HL-60 (cell line): ENCODE data around the gene ZNF426.
"Not testable (repeated sequence)": the region's sequence is repeated elsewhere in the genome, so short reads cannot be mapped to it uniquely, and the experiment has no call there.

Experiments
- DNase-seq, 2 experiments: peaks; one replicate each; pipeline ENCODE4 v3.0.0-alpha.2; 2010 to 2020; ENCODE audit warnings: low read depth in 1 of 2, low spot score in 1 of 2
- H3K27ac ChIP-seq: fragments of 250-450 bp; sonication (Bioruptor Pico); replicated peaks from 2 replicates; pipeline ENCODE4 v1.5.1; 2020; ENCODE audit warnings: mild to moderate bottlenecking, moderate library complexity
- H3K27me3 ChIP-seq: fragments of 250-450 bp; sonication (Bioruptor Pico); 2 replicates; pipeline ENCODE4 v1.5.1; 2021; ENCODE audit warnings: mild to moderate bottlenecking, moderate library complexity; ENCODE audit not compliant: insufficient read depth, poor library complexity, severe bottlenecking
- H3K4me3 ChIP-seq: replicated peaks from 2 replicates; pipeline ENCODE4 v1.5.1; 2011; ENCODE audit warnings: mild to moderate bottlenecking, control low read depth, low read length; ENCODE audit not compliant: insufficient read depth
- GABPA ChIP-seq: IDR thresholded peaks from 2 replicates; pipeline ENCODE4 v1.6.1; 2012; ENCODE audit warnings: low read depth
- POLR2AphosphoS5 ChIP-seq: IDR thresholded peaks from 2 replicates; pipeline ENCODE4 v1.6.1; 2012; ENCODE audit warnings: low read depth
- SPI1 ChIP-seq: IDR thresholded peaks from 2 replicates; pipeline ENCODE4 v1.6.1; 2012; ENCODE audit warnings: low read depth, mild to moderate bottlenecking, borderline replicate concordance
- TF ChIP-seq, protein P1 (sequence below): IDR thresholded peaks from 2 replicates; pipeline ENCODE4 v1.6.1; 2012; ENCODE audit warnings: low read depth; ENCODE audit not compliant: insufficient replicate concordance
- TF ChIP-seq, protein P2 (sequence below): IDR thresholded peaks from one replicate; pipeline ENCODE4 v1.5.1; 2011; ENCODE audit warnings: low read length, control low read depth, inconsistent platforms; ENCODE audit not compliant: insufficient read depth

ZNF426 gene

DNA sequence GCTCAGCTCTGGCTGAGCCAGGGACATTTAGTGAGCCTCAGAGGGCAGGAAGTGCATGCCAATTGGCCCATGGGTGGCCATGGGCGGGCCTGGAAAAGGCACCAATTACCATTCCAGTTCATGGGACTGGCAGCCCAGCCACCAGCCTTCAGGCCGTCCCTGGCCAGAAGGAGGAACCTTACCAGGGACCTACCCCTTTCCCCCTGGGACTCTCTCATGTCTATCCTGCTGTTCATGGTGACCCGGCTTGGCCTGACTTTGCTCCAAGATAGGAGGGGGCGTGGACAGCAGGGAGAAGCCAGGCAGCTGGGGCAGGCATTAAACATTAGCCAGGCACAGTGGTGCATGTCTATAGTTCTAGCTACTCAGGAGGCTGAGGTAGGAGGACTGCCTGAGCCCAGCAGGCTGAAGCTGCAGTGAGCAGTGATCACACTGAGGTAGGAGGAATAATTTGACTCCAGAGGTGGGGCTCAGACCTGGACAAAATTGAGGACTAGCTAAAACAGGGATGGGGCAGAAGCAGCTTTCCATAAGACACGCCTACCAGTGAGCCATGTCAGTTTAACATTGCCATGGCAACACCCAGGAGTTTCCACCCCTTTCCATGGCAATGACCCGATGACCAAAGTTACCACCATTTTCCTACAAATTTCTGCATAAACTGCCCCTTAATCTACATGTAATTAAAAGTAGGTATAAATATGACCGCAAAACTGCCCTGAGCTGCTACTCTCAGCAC lies 14.3 kb upstream of the ZNF426 start:
- H3K4me3 ChIP-seq = no peak overlapping the region
- no peak overlapping the region for H3K27ac ChIP-seq
- TF ChIP-seq, protein P1, sequence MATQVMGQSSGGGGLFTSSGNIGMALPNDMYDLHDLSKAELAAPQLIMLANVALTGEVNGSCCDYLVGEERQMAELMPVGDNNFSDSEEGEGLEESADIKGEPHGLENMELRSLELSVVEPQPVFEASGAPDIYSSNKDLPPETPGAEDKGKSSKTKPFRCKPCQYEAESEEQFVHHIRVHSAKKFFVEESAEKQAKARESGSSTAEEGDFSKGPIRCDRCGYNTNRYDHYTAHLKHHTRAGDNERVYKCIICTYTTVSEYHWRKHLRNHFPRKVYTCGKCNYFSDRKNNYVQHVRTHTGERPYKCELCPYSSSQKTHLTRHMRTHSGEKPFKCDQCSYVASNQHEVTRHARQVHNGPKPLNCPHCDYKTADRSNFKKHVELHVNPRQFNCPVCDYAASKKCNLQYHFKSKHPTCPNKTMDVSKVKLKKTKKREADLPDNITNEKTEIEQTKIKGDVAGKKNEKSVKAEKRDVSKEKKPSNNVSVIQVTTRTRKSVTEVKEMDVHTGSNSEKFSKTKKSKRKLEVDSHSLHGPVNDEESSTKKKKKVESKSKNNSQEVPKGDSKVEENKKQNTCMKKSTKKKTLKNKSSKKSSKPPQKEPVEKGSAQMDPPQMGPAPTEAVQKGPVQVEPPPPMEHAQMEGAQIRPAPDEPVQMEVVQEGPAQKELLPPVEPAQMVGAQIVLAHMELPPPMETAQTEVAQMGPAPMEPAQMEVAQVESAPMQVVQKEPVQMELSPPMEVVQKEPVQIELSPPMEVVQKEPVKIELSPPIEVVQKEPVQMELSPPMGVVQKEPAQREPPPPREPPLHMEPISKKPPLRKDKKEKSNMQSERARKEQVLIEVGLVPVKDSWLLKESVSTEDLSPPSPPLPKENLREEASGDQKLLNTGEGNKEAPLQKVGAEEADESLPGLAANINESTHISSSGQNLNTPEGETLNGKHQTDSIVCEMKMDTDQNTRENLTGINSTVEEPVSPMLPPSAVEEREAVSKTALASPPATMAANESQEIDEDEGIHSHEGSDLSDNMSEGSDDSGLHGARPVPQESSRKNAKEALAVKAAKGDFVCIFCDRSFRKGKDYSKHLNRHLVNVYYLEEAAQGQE = no peak
- TF ChIP-seq GABPA = no peak
- TF ChIP-seq, protein P2, sequence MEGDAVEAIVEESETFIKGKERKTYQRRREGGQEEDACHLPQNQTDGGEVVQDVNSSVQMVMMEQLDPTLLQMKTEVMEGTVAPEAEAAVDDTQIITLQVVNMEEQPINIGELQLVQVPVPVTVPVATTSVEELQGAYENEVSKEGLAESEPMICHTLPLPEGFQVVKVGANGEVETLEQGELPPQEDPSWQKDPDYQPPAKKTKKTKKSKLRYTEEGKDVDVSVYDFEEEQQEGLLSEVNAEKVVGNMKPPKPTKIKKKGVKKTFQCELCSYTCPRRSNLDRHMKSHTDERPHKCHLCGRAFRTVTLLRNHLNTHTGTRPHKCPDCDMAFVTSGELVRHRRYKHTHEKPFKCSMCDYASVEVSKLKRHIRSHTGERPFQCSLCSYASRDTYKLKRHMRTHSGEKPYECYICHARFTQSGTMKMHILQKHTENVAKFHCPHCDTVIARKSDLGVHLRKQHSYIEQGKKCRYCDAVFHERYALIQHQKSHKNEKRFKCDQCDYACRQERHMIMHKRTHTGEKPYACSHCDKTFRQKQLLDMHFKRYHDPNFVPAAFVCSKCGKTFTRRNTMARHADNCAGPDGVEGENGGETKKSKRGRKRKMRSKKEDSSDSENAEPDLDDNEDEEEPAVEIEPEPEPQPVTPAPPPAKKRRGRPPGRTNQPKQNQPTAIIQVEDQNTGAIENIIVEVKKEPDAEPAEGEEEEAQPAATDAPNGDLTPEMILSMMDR = no peak
- no peak for TF ChIP-seq SPI1
- H3K27me3 ChIP-seq = no peaks in the 10 kb centered on the region
- no peak for DNase-seq

DNA sequence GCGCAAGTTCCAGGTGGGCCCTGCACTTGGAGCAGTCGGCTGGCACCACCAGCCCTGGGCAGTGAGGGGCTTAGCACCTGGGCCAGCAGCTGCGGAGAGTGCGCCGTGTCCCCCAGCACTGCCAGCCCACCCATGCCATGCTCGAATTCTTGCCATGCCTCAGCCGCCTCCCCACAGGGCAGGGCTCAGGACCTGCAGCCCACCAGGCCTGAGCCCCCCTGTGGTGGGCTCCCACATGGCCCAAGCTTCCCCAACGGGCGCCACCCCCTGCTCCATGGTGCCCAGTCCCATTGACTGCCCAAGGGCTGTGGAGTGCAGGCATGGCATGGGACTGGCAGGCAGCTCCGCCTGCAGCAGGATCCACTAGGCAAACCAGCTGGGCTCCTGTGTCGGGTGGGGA lies 9.4 kb upstream of the ZNF426 start:
- TF ChIP-seq GABPA (no peak), SPI1 (no peak), POLR2AphosphoS5 (no peak)
- TF ChIP-seq, protein P1 = no peak
- TF ChIP-seq, protein P2 = no peak
- no peaks in the 10 kb centered on the region for H3K27me3 ChIP-seq
- DNase-seq = no peak
- no peak overlapping the region for H3K27ac ChIP-seq
- no peak overlapping the region for H3K4me3 ChIP-seq

DNA sequence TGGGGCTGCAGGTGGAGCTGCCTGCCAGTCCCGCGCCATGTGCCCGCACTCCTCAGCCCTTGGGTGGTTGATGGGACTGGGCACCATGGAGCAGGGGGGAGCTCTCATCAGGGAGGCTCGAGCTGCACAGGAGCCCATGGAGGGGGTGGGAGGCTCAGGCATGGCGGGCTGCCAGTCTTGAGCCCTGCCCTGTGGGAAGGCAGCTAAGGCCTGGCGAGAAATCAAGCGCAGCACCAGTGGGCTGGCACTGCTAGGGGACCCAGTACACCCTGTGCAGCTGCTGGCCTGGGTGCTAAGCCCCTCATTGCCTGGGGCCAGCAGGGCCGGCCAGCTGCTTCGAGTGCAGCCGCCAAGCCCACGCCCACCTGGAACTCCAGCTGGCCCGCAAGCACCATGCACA lies 2.8 kb upstream of the ZNF426 start:
- not testable (repeated sequence) for H3K27me3 ChIP-seq, DNase-seq, H3K4me3 ChIP-seq, H3K27ac ChIP-seq

DNA sequence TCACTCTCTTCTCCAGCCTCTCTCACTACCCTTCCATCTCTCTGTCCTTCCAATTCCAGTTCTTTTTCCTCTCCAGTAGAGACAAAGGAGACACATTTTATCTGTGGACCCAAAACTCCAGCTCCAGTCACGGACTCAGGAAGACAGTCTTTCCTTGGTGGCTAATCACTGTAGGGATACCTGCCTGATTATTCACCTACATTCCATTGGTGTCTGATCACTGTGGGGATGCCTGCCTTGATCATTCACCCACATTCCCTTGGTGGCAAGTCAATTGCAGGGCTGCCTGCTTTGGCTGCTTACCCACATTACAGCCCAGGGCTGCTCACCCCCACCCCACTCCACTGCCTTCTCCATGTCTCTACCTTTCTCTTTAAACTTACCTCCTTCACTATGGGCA lies 1.5 kb upstream of the ZNF426 start:
- not testable (repeated sequence) for H3K27me3 ChIP-seq, H3K4me3 ChIP-seq, DNase-seq, H3K27ac ChIP-seq

DNA sequence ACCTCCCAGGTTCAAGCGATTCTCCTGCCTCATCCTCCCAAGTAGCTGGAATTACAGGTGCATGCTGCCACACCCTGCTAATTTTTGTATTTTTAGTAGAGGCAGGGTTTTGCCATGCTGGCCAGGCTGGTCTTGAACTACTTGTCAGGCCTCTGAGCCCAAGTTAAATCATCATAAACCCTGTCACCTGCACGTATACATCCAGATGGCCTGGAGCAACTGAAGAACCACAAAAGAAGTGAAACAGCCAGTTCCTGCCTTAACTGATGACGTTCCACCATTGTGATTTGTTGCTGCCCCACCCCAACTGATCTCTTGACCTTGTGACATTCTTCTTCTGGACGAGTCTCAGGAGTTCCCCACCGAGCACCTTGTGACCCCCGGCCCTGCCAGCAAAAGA lies 756 bp upstream of the ZNF426 start:
- peak overlapping the region; percentile 86 for H3K27ac ChIP-seq
- DNase-seq, H3K4me3 ChIP-seq, H3K27me3 ChIP-seq: not testable (repeated sequence)
